Gastroesophageal sphincter (tissue), 4 donors: Measurements from ENCODE around the gene MYO5A. TPM values are rescaled to one million over a fixed set of nuclear protein-coding genes. Genes with fewer than 3 reads are reported as not detected.

Experiments used
- ATAC-seq: fragments of 150-250 bp; one replicate; pipeline ENCODE4 v1.9.1; 2016; ENCODE audit warnings: mild to moderate bottlenecking, moderate library complexity
- H3K27ac ChIP-seq, 4 donors: fragments of 200-600 bp; sonication (generic) in 3 of 4; 1 replicate in 3 of 4; 2 replicates in 1 of 4; pipeline ENCODE4 v1.5.1; 2016 to 2019
- H3K27me3 ChIP-seq: fragments of 200-600 bp; sonication (generic); one replicate; pipeline ENCODE4 v1.5.1; 2019
- H3K36me3 ChIP-seq, 2 donors: fragments of 200-600 bp; sonication (generic); one replicate each; pipeline ENCODE4 v1.5.1; 2019; ENCODE audit warnings: control low read depth in 1 of 2
- H3K4me1 ChIP-seq, 3 donors: fragments of 200-600 bp; sonication (generic); 1 replicate in 2 of 3; 2 replicates in 1 of 3; pipeline ENCODE4 v1.5.1; 2016 to 2019; ENCODE audit warnings: control low read depth in 2 of 3
- H3K4me3 ChIP-seq, 2 donors: fragments of 200-600 bp; sonication (generic); one replicate each; pipeline ENCODE4 v1.5.1; 2019; ENCODE audit warnings: mild to moderate bottlenecking in 1 of 2, moderate library complexity in 1 of 2
- H3K9me3 ChIP-seq, 3 donors: fragments of 200-600 bp; sonication (generic); one replicate each; pipeline ENCODE4 v1.5.1; 2017 to 2019; ENCODE audit warnings: control low read depth in 2 of 3
- CTCF ChIP-seq, 4 experiments: fragments of 200-600 bp in 2 of 4; fragments of 450-650 bp in 2 of 4; sonication (generic) in 1 of 4; IDR thresholded peaks; one replicate each; pipeline ENCODE4 v1.5.1; 2017 to 2019; ENCODE audit warnings: antibody characterized with exemption in 4 of 4, mild to moderate bottlenecking in 2 of 4, moderate library complexity in 2 of 4
- EP300 ChIP-seq: sonication (generic); formaldehyde crosslinking; IDR thresholded peaks from one replicate; pipeline ENCODE4 v1.6.1; 2017; ENCODE audit warnings: antibody characterized with exemption, mild to moderate bottlenecking
- POLR2A ChIP-seq, 2 donors: fragments of 450-650 bp; IDR thresholded peaks; one replicate each; pipeline ENCODE4 v1.6.1; 2017; ENCODE audit warnings: antibody characterized with exemption in 2 of 2, mild to moderate bottlenecking in 2 of 2, moderate library complexity in 1 of 2
- POLR2AphosphoS5 ChIP-seq: sonication (generic); formaldehyde crosslinking; IDR thresholded peaks from one replicate; pipeline ENCODE4 v1.6.1; 2017; ENCODE audit warnings: antibody characterized with exemption
- whole genome bisulfite sequencing, 2 donors: methylation state at CpG; one replicate each; pipeline ENCODE4 v1.1.5; 2018; ENCODE audit warnings: low coverage in 1 of 2; 5-methylcytosine and 5-hydroxymethylcytosine counted together
- total RNA-seq, 4 donors: library from RNA; depleted of rRNA; stranded (reverse); fragments of >200 nt; gene quantifications; one replicate each; pipeline ENCODE4 v1.1.0, GENCODE V29; 2016

MYO5A gene
- total RNA-seq, 4 donors from 2014 or later, result 24.3 to 41.9 (median 31.2) TPM

GRCh38 chr15:52284164-52284563 lies 244.5 kb downstream of the MYO5A start:
- Histone ChIP-seq H3K4me1 (no peaks in the 10 kb centered on the region), H3K36me3 (peaks cover 0 to 4% of the 10 kb centered on the region in 2 donors), H3K27ac (no peak overlapping the region), H3K9me3 (no peaks in the 10 kb centered on the region), H3K4me3 (no peak overlapping the region), H3K27me3 (no peaks in the 10 kb centered on the region)
- TF ChIP-seq POLR2A (IDR thresholded peaks at IDR 0.05) (no peak), CTCF (IDR thresholded peaks at IDR 0.05) (no peak), EP300 (no peak), POLR2AphosphoS5 (no peak)
- 77 to 80% methylated on average over 3 of the region's 3 CpGs for WGBS, 2 donors
- ATAC-seq, result no peak

DNA sequence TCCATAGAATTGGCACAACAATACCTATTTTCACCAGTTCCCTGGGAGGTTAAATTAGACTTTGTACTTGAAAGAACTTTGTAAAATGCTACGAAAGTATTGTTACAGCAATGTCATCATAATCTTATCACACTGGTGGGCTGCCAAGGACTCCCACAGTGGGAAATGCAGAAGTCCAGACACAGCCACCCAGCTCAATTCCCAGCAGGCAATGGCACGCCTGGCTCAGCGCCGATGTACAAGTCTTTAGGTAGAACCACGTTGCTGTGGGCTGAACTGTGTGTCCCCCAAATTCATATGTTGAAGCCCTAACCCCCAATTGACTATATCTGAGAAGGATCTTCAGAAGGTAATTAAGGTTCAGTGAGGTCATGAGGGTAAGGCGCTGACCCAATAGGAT lies 245.4 kb downstream of the MYO5A start:
- H3K9me3 ChIP-seq, result no peaks in the 10 kb centered on the region
- ATAC-seq, result no peak
- 83 to 100% methylated on average over 6 of the region's 6 CpGs for WGBS, 2 donors

DNA sequence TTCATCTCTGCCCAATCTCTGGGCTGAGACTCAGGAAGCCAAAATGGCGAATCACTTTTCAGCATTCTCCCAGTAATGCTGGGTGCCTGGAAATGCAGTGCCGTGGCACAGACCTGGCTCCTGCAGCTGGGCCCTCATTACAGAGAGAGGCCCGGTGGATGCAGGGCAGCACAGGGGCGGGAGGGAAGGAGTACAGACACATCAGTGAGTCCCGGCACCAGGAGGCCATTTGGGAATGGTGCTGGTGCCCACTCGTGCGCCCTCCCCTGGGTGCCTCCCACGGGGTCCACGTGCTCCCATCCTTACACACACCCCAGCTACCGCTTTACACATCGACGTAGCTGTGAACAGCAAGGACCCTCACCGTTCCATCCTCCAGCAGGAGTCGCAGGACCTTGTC lies 246.3 kb downstream of the MYO5A start:
- 97% methylated on average over 9 of the region's 14 CpGs; no CpG with 5 or more reads in 1 of the 2 donors for WGBS, 2 donors
- no peak for ATAC-seq

More for the DNA sequence above, 245.4 kb downstream of the MYO5A start:
- peaks cover 0 to 12% of the 10 kb centered on the region in 2 donors for H3K36me3 ChIP-seq
- H3K27me3 ChIP-seq, result no peaks in the 10 kb centered on the region
- no peak overlapping the region for H3K27ac ChIP-seq
- TF ChIP-seq POLR2AphosphoS5 (no peak), POLR2A (IDR thresholded peaks at IDR 0.05) (no peak), EP300 (no peak)
- H3K4me3 ChIP-seq, result no peak overlapping the region
- no peaks in the 10 kb centered on the region for H3K4me1 ChIP-seq

DNA sequence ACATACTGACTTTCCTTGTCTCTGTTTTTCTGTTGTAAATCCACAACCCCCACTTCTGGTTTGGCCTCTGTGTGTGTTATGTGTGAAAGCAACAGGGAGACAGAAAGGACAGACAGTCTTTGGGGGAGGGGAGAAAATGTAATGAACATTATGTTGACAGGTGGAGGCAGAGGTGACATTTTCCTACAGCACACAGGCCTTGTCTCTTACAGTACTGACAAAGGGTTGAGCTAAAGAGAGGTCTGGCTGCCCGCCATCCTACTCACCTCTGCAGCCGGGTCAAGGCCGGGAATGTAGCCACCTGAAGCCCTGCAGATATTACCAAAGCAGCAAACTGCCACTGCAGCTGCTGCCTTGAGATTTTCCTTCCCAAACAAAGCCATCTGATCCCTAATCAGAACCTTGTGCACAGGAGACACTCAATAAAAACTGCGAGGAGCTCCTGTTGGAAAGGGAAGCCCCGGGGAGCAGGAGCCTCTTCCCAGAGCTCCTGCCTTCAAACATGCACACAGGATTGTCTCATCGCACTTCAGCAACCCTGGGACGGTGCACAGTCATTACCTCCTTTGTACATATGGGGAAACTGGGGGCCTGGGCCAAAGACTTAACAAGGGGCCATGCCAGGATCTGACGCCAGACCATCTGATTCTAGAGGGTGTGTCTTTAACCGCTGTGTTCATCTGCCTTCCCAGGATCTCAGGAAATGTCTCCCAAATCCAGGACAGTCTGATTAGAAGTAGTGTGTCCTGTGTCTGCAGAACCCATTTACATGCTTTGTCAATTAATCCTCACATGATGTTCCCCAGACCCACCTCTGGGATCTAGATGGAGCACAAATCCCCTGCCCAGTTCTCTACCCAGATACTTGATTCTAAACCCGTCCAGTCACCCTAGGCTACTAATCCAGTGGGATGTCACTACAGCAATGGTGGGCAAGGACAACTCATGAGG lies 247.3 kb downstream of the MYO5A start:
- Histone ChIP-seq H3K4me3 (no peak overlapping the region), H3K27me3 (no peaks in the 10 kb centered on the region), H3K27ac (no peak overlapping the region), H3K9me3 (no peaks in the 10 kb centered on the region), H3K4me1 (no peaks in the 10 kb centered on the region), H3K36me3 (peaks cover 0 to 27% of the 10 kb centered on the region in 2 donors)
- ATAC-seq, result no peak
- no peak for TF ChIP-seq EP300
- no peak for TF ChIP-seq POLR2AphosphoS5
- no peak for TF ChIP-seq CTCF (IDR thresholded peaks at IDR 0.05)
- TF ChIP-seq POLR2A (IDR thresholded peaks at IDR 0.05), result no peak
- 59 to 75% methylated on average over 3 to 7 of the region's 10 CpGs for WGBS, 2 donors

More for the DNA sequence above, 246.3 kb downstream of the MYO5A start:
- Histone ChIP-seq H3K36me3 (peaks cover 0 to 21% of the 10 kb centered on the region in 2 donors), H3K4me1 (no peaks in the 10 kb centered on the region), H3K4me3 (no peak overlapping the region), H3K27ac (no peak overlapping the region), H3K9me3 (no peaks in the 10 kb centered on the region), H3K27me3 (no peaks in the 10 kb centered on the region)
- TF ChIP-seq POLR2A (IDR thresholded peaks at IDR 0.05) (no peak), CTCF (IDR thresholded peaks at IDR 0.05) (no peak), EP300 (no peak), POLR2AphosphoS5 (no peak)

DNA sequence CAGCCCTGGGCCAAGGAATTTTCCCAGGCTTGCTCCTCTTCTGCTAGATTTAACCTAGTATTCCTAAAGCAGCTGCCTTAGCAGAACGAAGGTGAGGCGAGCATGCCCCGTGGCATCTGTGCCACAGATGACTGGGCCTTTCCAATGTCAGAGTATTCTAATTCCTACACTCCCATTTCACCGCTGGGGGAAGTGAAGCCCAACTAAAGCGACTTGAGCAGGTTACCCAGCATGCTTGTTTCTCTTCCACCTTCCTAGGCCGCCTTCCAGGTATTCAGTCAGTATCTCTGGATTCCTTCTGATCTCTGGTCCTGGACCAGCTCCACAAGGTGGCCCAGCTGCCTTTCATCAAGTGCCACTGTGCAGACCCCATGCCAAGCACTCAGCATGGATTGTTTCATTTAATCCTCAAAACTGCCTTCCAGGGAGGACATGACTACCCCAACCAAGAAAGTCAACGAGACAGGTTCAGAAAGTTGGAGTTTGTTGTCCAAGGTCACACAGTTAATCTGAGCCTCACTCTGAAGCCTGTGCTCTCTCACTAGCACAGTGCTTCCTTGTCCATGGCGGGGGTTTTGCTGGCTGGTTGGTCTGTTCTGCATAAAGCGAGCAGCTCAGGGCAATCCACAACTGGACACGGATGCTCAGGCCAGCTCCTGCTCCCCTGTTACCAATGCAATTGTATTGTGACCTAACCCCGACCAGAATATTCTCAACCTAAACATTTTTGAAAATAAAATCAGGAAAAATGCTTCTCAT lies 248.2 kb downstream of the MYO5A start:
- Histone ChIP-seq H3K27me3 (no peaks in the 10 kb centered on the region), H3K9me3 (no peaks in the 10 kb centered on the region), H3K36me3 (peaks cover 0 to 27% of the 10 kb centered on the region in 2 donors), H3K4me1 (no peaks in the 10 kb centered on the region), H3K4me3 (no peak overlapping the region), H3K27ac (no peak overlapping the region)
- ATAC-seq, result no peak
- whole genome bisulfite sequencing, 2 donors, result 87 to 88% methylated on average over 7 to 9 of the region's 11 CpGs
- TF ChIP-seq EP300 (no peak), POLR2A (IDR thresholded peaks at IDR 0.05) (no peak), CTCF (IDR thresholded peaks at IDR 0.05) (no peak), POLR2AphosphoS5 (no peak)
